RKO (cell line): Measurements from ENCODE around the gene CCNY.

Experiments used
- DNase-seq: peaks from one replicate; pipeline ENCODE4 v3.0.0-alpha.2; 2016; ENCODE audit warnings: low spot score

CCNY gene

GRCh38 chr10:35561715-35562114 lies 225.4 kb downstream of the CCNY start:
- no peak for DNase-seq

GRCh38 chr10:35562427-35562826 lies 226.1 kb downstream of the CCNY start:
- DNase-seq = no peak

GRCh38 chr10:35563261-35563891 lies 227.1 kb downstream of the CCNY start:
- DNase-seq = peak; percentile 87

- no peak for DNase-seq
These were observed 228.1 kb downstream of the CCNY start for GRCh38 chr10:35564341-35564968.

GRCh38 chr10:35565602-35566081 lies 229.3 kb downstream of the CCNY start:
- no peak for DNase-seq

- DNase-seq = no peak
These were observed 231.6 kb downstream of the CCNY start for GRCh38 chr10:35567951-35568350.

GRCh38 chr10:35568483-35569015 lies 232.2 kb downstream of the CCNY start:
- DNase-seq = no peak

GRCh38 chr10:35569111-35569707 lies 232.9 kb downstream of the CCNY start:
- no peak for DNase-seq

GRCh38 chr10:35569836-35570235 lies 233.5 kb downstream of the CCNY start:
- no peak for DNase-seq

GRCh38 chr10:35570397-35570796 lies 234.1 kb downstream of the CCNY start:
- DNase-seq = no peak

- peak; percentile 33 for DNase-seq
These were observed 236.3 kb downstream of the CCNY start for GRCh38 chr10:35572583-35572982.

- DNase-seq = no peak
These were observed 237.5 kb downstream of the CCNY start for GRCh38 chr10:35573796-35574195.

- DNase-seq = peak; percentile 20
These were observed 238.6 kb downstream of the CCNY start for GRCh38 chr10:35574924-35575352.

- no peak for DNase-seq
These were observed 239.3 kb downstream of the CCNY start for GRCh38 chr10:35575640-35576039.

- DNase-seq = no peak
These were observed 240.4 kb downstream of the CCNY start for GRCh38 chr10:35576730-35577129.

- DNase-seq = no peak
These were observed 241.8 kb downstream of the CCNY start for GRCh38 chr10:35577926-35578617.

- no peak for DNase-seq
These were observed 242.3 kb downstream of the CCNY start for GRCh38 chr10:35578618-35578956.

- DNase-seq = no peak
These were observed 242.8 kb downstream of the CCNY start for GRCh38 chr10:35579116-35579515.

- DNase-seq = no peak
These were observed 243.6 kb downstream of the CCNY start for GRCh38 chr10:35579726-35580422.

- DNase-seq = no peak
These were observed 244.1 kb downstream of the CCNY start for GRCh38 chr10:35580423-35580770.

- DNase-seq = no peak
These were observed 245.3 kb downstream of the CCNY start for GRCh38 chr10:35581655-35582054.

- no peak for DNase-seq
These were observed 248.6 kb downstream of the CCNY start for GRCh38 chr10:35584946-35585345.
